Stomach (tissue), 4 donors: ENCODE measurements around the gene BABAM2.

ENCODE experiments used
- POLR2A ChIP-seq, 4 donors: fragments of 450-650 bp; IDR thresholded peaks; one replicate each; pipeline ENCODE4 v1.6.1; 2016; ENCODE audit warnings: antibody characterized with exemption in 4 of 4, control low read depth in 2 of 4, mild to moderate bottlenecking in 1 of 4, moderate library complexity in 1 of 4
- TF ChIP-seq, protein P1 (sequence below), 7 experiments: fragments of 450-650 bp in 4 of 7; fragments of 200-600 bp in 3 of 7; sonication (generic) in 3 of 7; IDR thresholded peaks; one replicate each; pipeline ENCODE4 v1.5.1; 2016 to 2019; ENCODE audit warnings: antibody characterized with exemption in 7 of 7, control low read depth in 2 of 7, mild to moderate bottlenecking in 1 of 7

DNA sequence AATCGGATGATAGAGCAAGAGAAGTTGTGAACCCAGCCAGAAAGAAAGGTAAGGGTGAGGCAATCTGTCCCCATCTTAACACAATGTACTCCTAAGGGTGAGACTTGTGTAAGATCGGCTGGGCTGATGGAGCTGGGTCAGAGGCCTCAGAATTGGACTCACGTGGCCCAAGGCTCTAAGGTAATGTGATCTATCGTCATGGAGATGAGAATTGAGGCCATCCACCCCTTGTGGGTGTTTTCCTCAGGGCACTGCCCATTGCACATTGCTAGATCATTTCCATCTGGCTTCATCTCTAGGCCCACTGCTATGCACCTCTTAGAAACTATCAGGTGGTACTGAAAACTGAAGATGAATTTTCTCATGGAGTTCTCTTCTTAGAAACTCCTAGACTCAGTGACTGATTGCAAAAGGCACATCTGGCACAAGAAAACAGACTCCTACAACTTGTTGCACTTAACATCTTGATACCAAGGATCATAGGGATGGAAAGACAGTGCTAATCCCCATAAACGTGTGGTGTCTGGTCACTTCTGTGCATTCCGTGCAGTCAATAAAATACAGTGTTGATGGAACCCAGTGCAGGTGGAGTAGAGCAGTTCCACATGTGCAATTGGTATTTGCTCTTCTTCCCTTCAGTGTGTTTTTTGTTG, 273.2 kb downstream of the BABAM2 start:
- TF ChIP-seq POLR2A (IDR thresholded peaks at IDR 0.05) = no peak
- TF ChIP-seq, protein P1, sequence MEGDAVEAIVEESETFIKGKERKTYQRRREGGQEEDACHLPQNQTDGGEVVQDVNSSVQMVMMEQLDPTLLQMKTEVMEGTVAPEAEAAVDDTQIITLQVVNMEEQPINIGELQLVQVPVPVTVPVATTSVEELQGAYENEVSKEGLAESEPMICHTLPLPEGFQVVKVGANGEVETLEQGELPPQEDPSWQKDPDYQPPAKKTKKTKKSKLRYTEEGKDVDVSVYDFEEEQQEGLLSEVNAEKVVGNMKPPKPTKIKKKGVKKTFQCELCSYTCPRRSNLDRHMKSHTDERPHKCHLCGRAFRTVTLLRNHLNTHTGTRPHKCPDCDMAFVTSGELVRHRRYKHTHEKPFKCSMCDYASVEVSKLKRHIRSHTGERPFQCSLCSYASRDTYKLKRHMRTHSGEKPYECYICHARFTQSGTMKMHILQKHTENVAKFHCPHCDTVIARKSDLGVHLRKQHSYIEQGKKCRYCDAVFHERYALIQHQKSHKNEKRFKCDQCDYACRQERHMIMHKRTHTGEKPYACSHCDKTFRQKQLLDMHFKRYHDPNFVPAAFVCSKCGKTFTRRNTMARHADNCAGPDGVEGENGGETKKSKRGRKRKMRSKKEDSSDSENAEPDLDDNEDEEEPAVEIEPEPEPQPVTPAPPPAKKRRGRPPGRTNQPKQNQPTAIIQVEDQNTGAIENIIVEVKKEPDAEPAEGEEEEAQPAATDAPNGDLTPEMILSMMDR (IDR thresholded peaks at IDR 0.05) = no peak
